Measurements from ENCODE around the gene AHSA1.

Gene AHSA1

GRCh38 chr14:77489041-77489440 lies 31.1 kb downstream of the AHSA1 start:
- no peaks in the 10 kb centered on the region for H3K27me3 Mint-ChIP-seq
- no peak overlapping the region for H3K4me3 Mint-ChIP-seq
- no peaks in the 10 kb centered on the region for H3K36me3 Mint-ChIP-seq
- H3K9me3 Mint-ChIP-seq, result no peaks in the 10 kb centered on the region
- no peaks in the 10 kb centered on the region for H3K4me1 Mint-ChIP-seq
- H3K27ac Mint-ChIP-seq, result no peak overlapping the region

- Mint-ChIP-seq H3K4me3 (no peak overlapping the region), H3K36me3 (no peaks in the 10 kb centered on the region), H3K27ac (no peak overlapping the region), H3K9me3 (no peaks in the 10 kb centered on the region), H3K27me3 (no peaks in the 10 kb centered on the region), H3K4me1 (no peaks in the 10 kb centered on the region)
Observed at GRCh38 chr14:77490347-77490986, 32.6 kb downstream of the AHSA1 start.

GRCh38 chr14:77491056-77491455 lies 33.2 kb downstream of the AHSA1 start:
- H3K9me3 Mint-ChIP-seq, result no peaks in the 10 kb centered on the region
- no peaks in the 10 kb centered on the region for H3K36me3 Mint-ChIP-seq
- H3K4me3 Mint-ChIP-seq, result no peak overlapping the region
- no peak overlapping the region for H3K27ac Mint-ChIP-seq
- H3K4me1 Mint-ChIP-seq, result no peaks in the 10 kb centered on the region
- peaks cover 3% of the 10 kb centered on the region for H3K27me3 Mint-ChIP-seq

GRCh38 chr14:77495334-77495733 lies 37.4 kb downstream of the AHSA1 start:
- Mint-ChIP-seq H3K9me3 (no peaks in the 10 kb centered on the region), H3K36me3 (no peaks in the 10 kb centered on the region), H3K4me1 (peaks cover 5% of the 10 kb centered on the region), H3K27ac (no peak overlapping the region), H3K4me3 (no peak overlapping the region), H3K27me3 (peaks cover 19% of the 10 kb centered on the region)

- peak within 1 kb of the TSS; percentile 79 for H3K4me3 Mint-ChIP-seq
- H3K9me3 Mint-ChIP-seq, result peaks cover 5% of the 10 kb centered on the region
- peaks cover 5% of the 10 kb centered on the region for H3K4me1 Mint-ChIP-seq
- peaks cover 22% of the 10 kb centered on the region for H3K27me3 Mint-ChIP-seq
- peaks cover 3% of the 10 kb centered on the region for H3K36me3 Mint-ChIP-seq
- no peak within 1 kb of the TSS for H3K27ac Mint-ChIP-seq
Observed at GRCh38 chr14:77498120-77498979, 40.5 kb downstream of the AHSA1 start, which contains the start of gene ISM2. Gene ISM2 (minus strand): TSS chr14:77498816. CDS start chr14:77498793, 23 bp downstream.

GRCh38 chr14:77498984-77499527 lies 41.2 kb downstream of the AHSA1 start:
- H3K27me3 Mint-ChIP-seq, result peaks cover 22% of the 10 kb centered on the region
- peaks cover 5% of the 10 kb centered on the region for H3K4me1 Mint-ChIP-seq
- peaks cover 3% of the 10 kb centered on the region for H3K36me3 Mint-ChIP-seq
- H3K9me3 Mint-ChIP-seq, result peaks cover 5% of the 10 kb centered on the region
- no peak overlapping the region for H3K27ac Mint-ChIP-seq
- H3K4me3 Mint-ChIP-seq, result peak overlapping the region; percentile 79

- peaks cover 16% of the 10 kb centered on the region for H3K27me3 Mint-ChIP-seq
- H3K27ac Mint-ChIP-seq, result no peak overlapping the region
- H3K36me3 Mint-ChIP-seq, result peaks cover 8% of the 10 kb centered on the region
- H3K4me3 Mint-ChIP-seq, result no peak overlapping the region
- peaks cover 5% of the 10 kb centered on the region for H3K9me3 Mint-ChIP-seq
- peaks cover 5% of the 10 kb centered on the region for H3K4me1 Mint-ChIP-seq
Observed at GRCh38 chr14:77502109-77502782, 44.4 kb downstream of the AHSA1 start.

- Mint-ChIP-seq H3K4me1 (peaks cover under 1% of the 10 kb centered on the region), H3K27me3 (peaks cover 11% of the 10 kb centered on the region), H3K36me3 (peaks cover 11% of the 10 kb centered on the region), H3K27ac (no peak overlapping the region), H3K9me3 (peaks cover 5% of the 10 kb centered on the region), H3K4me3 (no peak overlapping the region)
Observed at GRCh38 chr14:77503138-77503537, 45.2 kb downstream of the AHSA1 start.

GRCh38 chr14:77505031-77505430 lies 47.1 kb downstream of the AHSA1 start:
- Mint-ChIP-seq H3K27ac (no peak overlapping the region), H3K27me3 (peaks cover 4% of the 10 kb centered on the region), H3K36me3 (peaks cover 21% of the 10 kb centered on the region), H3K4me3 (no peak overlapping the region), H3K9me3 (peaks cover 5% of the 10 kb centered on the region), H3K4me1 (no peaks in the 10 kb centered on the region)

GRCh38 chr14:77507762-77508161 lies 49.9 kb downstream of the AHSA1 start:
- Mint-ChIP-seq H3K4me1 (no peaks in the 10 kb centered on the region), H3K27me3 (peaks cover 2% of the 10 kb centered on the region), H3K36me3 (peaks cover 39% of the 10 kb centered on the region)

GRCh38 chr14:77508249-77508648 lies 50.4 kb downstream of the AHSA1 start:
- Mint-ChIP-seq H3K4me3 (no peak overlapping the region), H3K36me3 (peaks cover 37% of the 10 kb centered on the region), H3K27ac (no peak overlapping the region), H3K27me3 (no peaks in the 10 kb centered on the region), H3K9me3 (peaks cover 1% of the 10 kb centered on the region), H3K4me1 (no peaks in the 10 kb centered on the region)

More at GRCh38 chr14:77507762-77508161, 49.9 kb downstream of the AHSA1 start:
- Mint-ChIP-seq H3K9me3 (peaks cover 5% of the 10 kb centered on the region), H3K4me3 (no peak overlapping the region), H3K27ac (no peak overlapping the region)

GRCh38 chr14:77508876-77509275 lies 51.0 kb downstream of the AHSA1 start:
- no peak overlapping the region for H3K27ac Mint-ChIP-seq
- no peaks in the 10 kb centered on the region for H3K4me1 Mint-ChIP-seq
- H3K27me3 Mint-ChIP-seq, result no peaks in the 10 kb centered on the region
- no peak overlapping the region for H3K4me3 Mint-ChIP-seq
- no peaks in the 10 kb centered on the region for H3K9me3 Mint-ChIP-seq
- H3K36me3 Mint-ChIP-seq, result peaks cover 36% of the 10 kb centered on the region

GRCh38 chr14:77509366-77509765 lies 51.5 kb downstream of the AHSA1 start:
- Mint-ChIP-seq H3K36me3 (peaks cover 36% of the 10 kb centered on the region), H3K9me3 (no peaks in the 10 kb centered on the region), H3K27me3 (no peaks in the 10 kb centered on the region), H3K4me1 (no peaks in the 10 kb centered on the region), H3K4me3 (no peak overlapping the region), H3K27ac (no peak overlapping the region)

GRCh38 chr14:77511486-77512162 lies 53.7 kb downstream of the AHSA1 start:
- H3K27ac Mint-ChIP-seq, result no peak overlapping the region
- H3K36me3 Mint-ChIP-seq, result peaks cover 42% of the 10 kb centered on the region

GRCh38 chr14:77516126-77516525 lies 58.2 kb downstream of the AHSA1 start:
- Mint-ChIP-seq H3K9me3 (no peaks in the 10 kb centered on the region), H3K27ac (no peak overlapping the region), H3K4me1 (no peaks in the 10 kb centered on the region), H3K4me3 (no peak overlapping the region), H3K27me3 (no peaks in the 10 kb centered on the region), H3K36me3 (peaks cover 38% of the 10 kb centered on the region)

More at GRCh38 chr14:77511486-77512162, 53.7 kb downstream of the AHSA1 start:
- Mint-ChIP-seq H3K4me3 (no peak overlapping the region), H3K9me3 (no peaks in the 10 kb centered on the region), H3K27me3 (no peaks in the 10 kb centered on the region), H3K4me1 (no peaks in the 10 kb centered on the region)
